HFF-Myc (cell line): ENCODE measurements around the gene FBXL17.

Experiments
- DNase-seq: peaks from one replicate; pipeline ENCODE4 v3.0.0-alpha.2; 2011; ENCODE audit warnings: low read depth; ENCODE audit errors: extremely low read depth
- H3K4me3 ChIP-seq: replicated peaks from 2 replicates; pipeline ENCODE4 v1.5.1; 2011; ENCODE audit warnings: low read depth, mild to moderate bottlenecking, control low read depth, low read length
- CTCF ChIP-seq: IDR thresholded peaks from 2 replicates; pipeline ENCODE4 v1.5.1; 2012; ENCODE audit warnings: mild to moderate bottlenecking, low read depth, low read length, control low read depth; ENCODE audit errors: missing control alignments

The FBXL17 gene

GRCh38 chr5:108340131-108340530, 41.8 kb downstream of the FBXL17 start:
- TF ChIP-seq CTCF: no peak
- no peak for DNase-seq
- no peak overlapping the region for H3K4me3 ChIP-seq

GRCh38 chr5:108339220-108339619, 42.7 kb downstream of the FBXL17 start:
- no peak for TF ChIP-seq CTCF
- H3K4me3 ChIP-seq: no peak overlapping the region
- DNase-seq: no peak

GRCh38 chr5:108334225-108334624, 47.7 kb downstream of the FBXL17 start:
- TF ChIP-seq CTCF: no peak
- no peak for DNase-seq
- H3K4me3 ChIP-seq: no peak overlapping the region

GRCh38 chr5:108326982-108327381, 54.9 kb downstream of the FBXL17 start:
- no peak for DNase-seq
- no peak for TF ChIP-seq CTCF
- no peak overlapping the region for H3K4me3 ChIP-seq

- H3K4me3 ChIP-seq: no peak overlapping the region
- TF ChIP-seq CTCF: no peak
- DNase-seq: no peak
Observed at GRCh38 chr5:108324886-108325285, 57.0 kb downstream of the FBXL17 start.

GRCh38 chr5:108321341-108321740, 60.6 kb downstream of the FBXL17 start:
- no peak for DNase-seq
- TF ChIP-seq CTCF: no peak
- no peak overlapping the region for H3K4me3 ChIP-seq

- DNase-seq: no peak
- TF ChIP-seq CTCF: no peak
Observed at GRCh38 chr5:108320231-108320630, 61.7 kb downstream of the FBXL17 start.

More at GRCh38 chr5:108320231-108320630, 61.7 kb downstream of the FBXL17 start:
- H3K4me3 ChIP-seq: no peak overlapping the region
